SH-SY5Y (cell line): Measurements from ENCODE around the gene SIMC1.

Experiments
- GATA2 ChIP-seq: IDR thresholded peaks from 2 replicates; pipeline ENCODE4 v1.6.1; 2011; ENCODE audit warnings: mild to moderate bottlenecking, low read depth, low read length
- GATA3 ChIP-seq: IDR thresholded peaks from 2 replicates; pipeline ENCODE4 v1.6.1; 2011; ENCODE audit warnings: low read depth, mild to moderate bottlenecking, low read length, moderate library complexity

Gene SIMC1

GRCh38 chr5:176383961-176384360 lies 145.7 kb downstream of the SIMC1 start:
- no peak for TF ChIP-seq GATA3
- no peak for TF ChIP-seq GATA2

GRCh38 chr5:176384366-176384930 lies 146.2 kb downstream of the SIMC1 start:
- no peak for TF ChIP-seq GATA3
- TF ChIP-seq GATA2: no peak

GRCh38 chr5:176384991-176385390 lies 146.8 kb downstream of the SIMC1 start:
- no peak for TF ChIP-seq GATA2
- no peak for TF ChIP-seq GATA3

- TF ChIP-seq GATA3 (no peak), GATA2 (no peak)
Observed at GRCh38 chr5:176386491-176386890, 148.3 kb downstream of the SIMC1 start.

DNA sequence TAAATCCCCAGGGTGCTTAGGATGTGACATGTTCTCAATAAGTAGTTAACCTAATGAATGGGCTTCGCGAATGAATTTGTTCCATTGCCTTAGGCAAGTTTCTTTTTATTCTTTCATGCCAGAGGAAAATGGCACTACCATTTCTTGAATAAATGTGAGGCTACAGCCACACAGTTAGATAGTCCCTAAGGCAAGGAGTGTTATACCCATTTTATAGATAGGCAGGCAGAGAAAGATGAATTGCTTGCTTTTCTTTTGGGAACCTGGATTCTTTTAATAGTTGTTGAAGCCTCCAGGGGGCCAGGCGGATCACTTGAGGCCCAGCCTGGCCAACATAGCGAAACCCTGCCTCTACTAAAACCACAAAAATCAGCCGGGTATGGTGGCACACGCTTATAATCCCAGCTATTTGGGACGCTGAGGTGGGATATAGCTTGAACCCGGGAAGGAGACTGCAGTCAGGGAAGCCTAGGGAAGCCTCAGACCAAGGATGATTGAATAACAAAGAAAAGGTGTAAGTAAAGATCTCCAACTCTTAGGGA lies 149.2 kb downstream of the SIMC1 start:
- TF ChIP-seq GATA3 (no peak), GATA2 (no peak)

- TF ChIP-seq GATA3 (no peak), GATA2 (no peak)
Observed at GRCh38 chr5:176388003-176388443, 149.8 kb downstream of the SIMC1 start.

GRCh38 chr5:176388444-176389134 lies 150.4 kb downstream of the SIMC1 start, which contains the start of the genes HIGD2A and NOP16:
Gene HIGD2A, plus strand, starts transcription at chr5:176388751. Its CDS starts 69 bp downstream, at chr5:176388820.
Gene NOP16, minus strand, starts transcription at chr5:176388598. Its CDS starts 59 bp downstream, at chr5:176388539.
- TF ChIP-seq GATA2: no peak
- TF ChIP-seq GATA3: no peak

GRCh38 chr5:176389135-176390123 lies 151.2 kb downstream of the SIMC1 start:
- no peak for TF ChIP-seq GATA2
- TF ChIP-seq GATA3: no peak

DNA sequence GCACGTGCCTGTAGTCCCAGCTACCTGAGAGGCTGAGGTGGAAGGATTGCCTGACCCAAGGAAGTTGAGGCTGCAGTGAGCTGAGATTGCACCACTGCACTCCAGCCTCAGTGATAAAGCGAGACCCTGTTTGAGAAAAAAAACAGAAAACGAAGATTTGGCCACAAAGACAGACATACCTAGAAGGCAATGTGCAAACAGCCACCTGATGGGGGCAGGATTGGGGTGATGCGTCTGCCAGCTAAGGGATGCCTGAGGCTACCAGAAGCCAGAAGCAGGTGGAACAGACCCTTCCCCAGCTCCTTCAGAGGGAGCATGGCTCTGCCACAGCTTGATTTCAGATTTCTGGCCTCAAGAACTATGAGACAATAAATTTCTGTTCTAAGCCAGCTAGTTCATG lies 153.3 kb downstream of the SIMC1 start:
- TF ChIP-seq GATA2 (no peak), GATA3 (no peak)

- TF ChIP-seq GATA2 (no peak), GATA3 (no peak)
Observed at GRCh38 chr5:176391999-176392398, 153.8 kb downstream of the SIMC1 start.

DNA sequence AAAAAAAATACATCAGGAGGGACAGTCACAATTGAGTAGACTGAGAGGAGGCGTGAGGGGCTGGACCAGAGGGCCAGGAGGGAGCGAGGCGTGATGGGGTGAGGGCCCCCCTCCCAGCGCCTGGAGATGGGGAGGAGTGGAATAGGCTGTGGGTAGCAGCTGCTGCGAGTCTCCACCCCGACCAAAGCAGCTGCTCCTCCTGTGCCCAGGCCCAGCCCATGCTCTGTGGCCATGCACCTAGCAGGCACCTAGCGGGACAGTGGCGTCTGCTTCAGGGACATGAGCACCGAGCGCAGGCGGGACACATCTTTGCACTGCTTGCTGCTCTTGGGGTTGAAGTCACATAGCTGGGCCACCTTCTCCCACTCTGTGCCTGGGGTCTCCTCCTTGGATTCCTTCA lies 154.3 kb downstream of the SIMC1 start:
- TF ChIP-seq GATA2: no peak
- no peak for TF ChIP-seq GATA3

DNA sequence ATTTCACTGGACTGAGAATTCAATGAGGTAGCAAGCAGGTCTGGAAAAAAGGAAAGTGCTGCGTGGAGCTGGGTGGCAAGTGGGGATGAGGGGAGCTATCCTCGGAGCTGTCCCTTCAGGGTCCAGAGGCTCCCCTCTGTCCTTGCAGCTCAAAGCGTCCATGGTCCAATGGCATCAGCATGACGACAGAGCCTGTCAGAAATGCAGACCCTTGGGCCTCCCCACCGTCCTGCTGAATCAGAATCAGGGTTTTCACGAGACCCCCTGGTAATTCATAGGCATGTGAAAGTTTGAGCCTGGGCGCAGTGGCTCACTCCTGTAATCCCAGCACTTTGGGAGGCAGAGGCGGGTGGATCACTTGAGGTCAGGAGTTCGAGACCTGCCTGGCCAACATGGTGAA lies 155.9 kb downstream of the SIMC1 start:
- TF ChIP-seq GATA2: no peak
- no peak for TF ChIP-seq GATA3

DNA sequence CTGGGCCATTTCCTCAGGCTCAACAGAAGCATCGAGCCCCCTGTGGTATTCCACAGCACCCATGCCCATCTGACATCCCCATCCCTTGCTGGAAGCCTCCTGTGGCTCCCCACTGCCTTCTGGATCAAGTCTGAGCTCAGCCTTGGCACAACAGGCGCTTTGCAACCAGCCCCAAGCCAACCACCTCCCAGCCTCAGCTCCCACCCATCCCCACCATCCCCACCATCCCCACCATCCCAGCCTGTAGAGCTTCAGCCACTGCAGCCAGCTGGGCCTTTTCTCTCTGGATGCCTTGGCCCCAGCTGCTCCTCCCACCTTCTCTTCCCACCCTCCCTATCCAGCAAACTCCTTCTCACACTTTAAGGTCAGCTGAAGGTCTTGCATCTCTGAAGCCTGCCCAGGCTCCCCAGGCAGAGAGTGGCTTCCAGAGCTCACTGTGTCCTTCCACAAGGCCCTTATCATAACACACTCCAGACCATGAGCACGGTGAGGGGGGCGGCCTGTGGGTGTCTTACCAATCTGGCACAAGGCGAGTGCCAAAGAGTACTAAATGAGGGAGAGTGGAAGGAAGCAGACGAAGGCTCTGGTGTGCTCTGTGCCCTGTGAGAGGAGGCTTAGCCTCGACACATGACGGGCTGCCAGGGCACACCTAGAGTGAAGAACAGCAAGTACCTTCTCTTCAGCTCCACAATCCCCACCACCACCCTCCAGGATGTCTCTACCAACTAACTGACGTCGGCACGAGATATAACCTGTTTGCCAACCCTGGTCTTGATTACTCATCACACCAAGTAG lies 156.9 kb downstream of the SIMC1 start:
- no peak for TF ChIP-seq GATA3
- TF ChIP-seq GATA2: no peak
